ENCODE data around the gene RIMBP3C.
"Not testable (repeated sequence)": the region's sequence is repeated elsewhere in the genome, so short reads cannot be mapped to it uniquely, and the experiment has no call there.

RIMBP3C gene

GRCh38 chr22:21573293-21573734 is 22.1 kb upstream of the RIMBP3C start:
- no peaks in the 10 kb centered on the region for H3K36me3 ChIP-seq
- TF ChIP-seq CTCF (IDR thresholded peaks at IDR 0.05), result no peak
- H3K4me3 ChIP-seq (ENCODE audit: low read depth in 1 of 2, low read length in 1 of 2), result no peak overlapping the region
- H3K4me1 ChIP-seq (ENCODE audit: control insufficient read depth in 1 of 2, insufficient read depth in 1 of 2, low read depth in 1 of 2, low read length in 1 of 2), result peaks cover 61 to 63% of the 10 kb centered on the region in 2 experiments
- no peaks in the 10 kb centered on the region for H3K9me3 ChIP-seq
- no peaks in the 10 kb centered on the region for H3K27me3 ChIP-seq
- H3K27ac ChIP-seq, result no peak overlapping the region

DNA sequence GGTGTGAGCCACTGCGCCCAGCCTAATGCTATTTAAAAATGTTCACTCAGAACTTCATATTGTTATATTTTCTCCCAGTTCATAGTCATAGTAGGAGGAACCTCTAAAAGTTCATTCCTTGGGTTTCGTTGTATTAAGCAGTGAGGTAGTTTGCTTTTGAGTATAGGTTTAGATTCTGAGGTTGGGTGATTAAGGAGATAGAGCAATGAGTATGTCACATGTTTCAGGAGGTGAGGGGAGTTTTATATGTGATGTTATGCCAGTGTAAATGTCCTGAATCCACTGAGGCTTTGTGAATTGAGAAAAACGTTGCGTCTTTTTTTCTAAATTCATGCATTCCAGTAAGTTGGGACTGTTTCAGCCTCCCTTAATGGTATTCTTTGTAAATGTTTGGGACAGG is 20.4 kb upstream of the RIMBP3C start:
- H3K36me3 ChIP-seq, result no peaks in the 10 kb centered on the region
- H3K4me3 ChIP-seq (ENCODE audit: low read depth in 1 of 2, low read length in 1 of 2), result no peak overlapping the region
- H3K4me1 ChIP-seq (ENCODE audit: control insufficient read depth in 1 of 2, insufficient read depth in 1 of 2, low read depth in 1 of 2, low read length in 1 of 2), result peaks cover 64 to 72% of the 10 kb centered on the region in 2 experiments
- peak overlapping the region; percentile 76 for H3K27ac ChIP-seq
- no peaks in the 10 kb centered on the region for H3K27me3 ChIP-seq
- H3K9me3 ChIP-seq, result no peaks in the 10 kb centered on the region
- no peak for TF ChIP-seq CTCF (IDR thresholded peaks at IDR 0.05)

DNA sequence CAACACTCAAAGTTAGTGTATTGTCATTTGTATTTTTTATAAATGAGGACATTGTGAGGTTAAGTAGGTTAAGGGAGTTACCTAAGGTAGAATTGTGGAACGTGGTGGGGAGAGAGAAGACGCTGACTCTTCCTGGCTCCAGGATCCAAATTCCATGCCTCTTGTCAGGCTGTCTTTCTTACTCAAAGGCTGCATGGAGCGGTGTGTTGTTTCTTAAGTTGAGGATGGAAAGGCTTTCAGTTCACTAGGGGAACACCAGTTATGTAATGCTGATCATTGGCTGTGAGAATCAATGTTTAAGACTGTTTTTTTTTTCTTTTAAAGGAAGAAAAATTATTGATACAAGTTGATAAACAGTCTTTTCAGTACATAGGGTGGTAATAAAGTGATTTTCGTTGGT is 19.1 kb upstream of the RIMBP3C start:
- Histone ChIP-seq H3K36me3 (no peaks in the 10 kb centered on the region), H3K9me3 (no peaks in the 10 kb centered on the region), H3K4me3 (ENCODE audit: low read depth in 1 of 2, low read length in 1 of 2) (no peak overlapping the region), H3K27ac (peak overlapping the region; percentile 76), H3K4me1 (ENCODE audit: control insufficient read depth in 1 of 2, insufficient read depth in 1 of 2, low read depth in 1 of 2, low read length in 1 of 2) (peaks cover 64 to 72% of the 10 kb centered on the region in 2 experiments), H3K27me3 (no peaks in the 10 kb centered on the region)
- TF ChIP-seq CTCF (IDR thresholded peaks at IDR 0.05), result no peak

GRCh38 chr22:21569459-21570170 is 18.4 kb upstream of the RIMBP3C start:
- peak overlapping the region; percentile 76 for H3K27ac ChIP-seq
- TF ChIP-seq CTCF (IDR thresholded peaks at IDR 0.05), result no peak
- no peak overlapping the region for H3K4me3 ChIP-seq (ENCODE audit: low read depth in 1 of 2, low read length in 1 of 2)
- H3K9me3 ChIP-seq, result no peaks in the 10 kb centered on the region
- no peaks in the 10 kb centered on the region for H3K27me3 ChIP-seq
- H3K4me1 ChIP-seq (ENCODE audit: control insufficient read depth in 1 of 2, insufficient read depth in 1 of 2, low read depth in 1 of 2, low read length in 1 of 2), result peaks cover 64 to 69% of the 10 kb centered on the region in 2 experiments
- H3K36me3 ChIP-seq, result no peaks in the 10 kb centered on the region

DNA sequence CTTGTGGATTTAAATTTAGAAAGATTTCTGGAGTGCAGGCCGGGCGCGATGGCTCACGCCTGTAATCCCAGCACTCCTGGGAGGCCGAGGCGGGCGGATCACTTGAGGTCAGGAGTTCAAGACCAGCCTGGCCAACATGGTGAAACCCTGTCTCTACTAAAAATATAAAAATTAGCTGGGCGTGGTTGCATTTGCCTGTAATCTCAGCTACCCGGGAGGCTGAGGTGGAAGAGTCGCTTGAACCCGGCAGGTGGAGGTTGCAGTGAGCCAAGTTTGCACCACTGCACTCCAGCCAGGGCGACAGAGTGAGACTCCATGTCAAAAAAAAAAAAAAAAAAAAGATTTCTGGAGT is 17.8 kb upstream of the RIMBP3C start:
- not testable (repeated sequence) for H3K9me3 ChIP-seq, H3K36me3 ChIP-seq, H3K27me3 ChIP-seq
- Histone ChIP-seq H3K4me1 (ENCODE audit: control insufficient read depth in 1 of 2, insufficient read depth in 1 of 2, low read depth in 1 of 2, low read length in 1 of 2) (peaks cover 60 to 64% of the 10 kb centered on the region in 2 experiments), H3K27ac (peak overlapping the region; percentile 91), H3K4me3 (ENCODE audit: low read depth in 1 of 2, low read length in 1 of 2) (peak overlapping the region; percentile 86 to 88)

DNA sequence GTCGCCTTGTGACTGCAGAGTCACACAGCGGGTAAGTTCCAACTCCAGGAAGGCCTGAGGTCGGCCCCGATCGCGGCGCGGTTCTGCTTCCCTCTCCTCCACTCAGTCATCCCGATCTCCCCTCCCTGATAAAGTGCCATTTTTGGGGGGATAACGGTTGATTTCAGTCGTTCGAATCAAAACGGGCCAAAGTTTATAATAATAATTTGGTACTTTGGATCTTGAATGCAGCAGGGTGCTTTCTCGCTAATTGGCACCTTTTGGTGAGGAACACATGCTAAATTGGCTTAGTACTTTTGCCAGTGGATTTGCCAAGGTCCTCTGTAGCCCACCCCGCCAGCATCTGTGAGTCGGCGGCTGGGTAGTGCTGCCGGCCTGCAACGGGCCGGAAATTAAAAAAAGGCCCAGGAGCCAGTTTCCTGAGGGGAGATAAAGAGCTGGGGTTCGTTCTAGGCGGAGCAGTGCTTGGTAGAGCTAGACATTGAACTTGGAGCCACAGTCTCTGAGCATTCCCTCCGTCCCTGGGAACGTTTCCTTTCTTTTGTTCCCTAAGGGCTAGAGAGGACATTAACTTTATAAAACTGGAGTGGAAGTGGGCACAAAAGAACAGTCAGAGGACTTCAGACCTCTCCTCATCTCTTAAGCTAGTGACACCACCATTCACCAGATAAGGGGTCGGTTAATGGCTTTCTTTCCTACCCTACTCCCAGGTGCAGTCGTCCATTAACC is 17.2 kb upstream of the RIMBP3C start:
- H3K9me3 ChIP-seq, result no peaks in the 10 kb centered on the region
- peak overlapping the region; percentile 91 for H3K27ac ChIP-seq
- H3K27me3 ChIP-seq, result no peaks in the 10 kb centered on the region
- H3K4me1 ChIP-seq (ENCODE audit: control insufficient read depth in 1 of 2, insufficient read depth in 1 of 2, low read depth in 1 of 2, low read length in 1 of 2), result peaks cover 55 to 58% of the 10 kb centered on the region in 2 experiments
- H3K36me3 ChIP-seq, result no peaks in the 10 kb centered on the region
- TF ChIP-seq CTCF (IDR thresholded peaks at IDR 0.05), result no peak
- H3K4me3 ChIP-seq (ENCODE audit: low read depth in 1 of 2, low read length in 1 of 2), result peak overlapping the region; percentile 86 to 88
